Measurements from ENCODE around the gene CHST15.

Gene CHST15

DNA sequence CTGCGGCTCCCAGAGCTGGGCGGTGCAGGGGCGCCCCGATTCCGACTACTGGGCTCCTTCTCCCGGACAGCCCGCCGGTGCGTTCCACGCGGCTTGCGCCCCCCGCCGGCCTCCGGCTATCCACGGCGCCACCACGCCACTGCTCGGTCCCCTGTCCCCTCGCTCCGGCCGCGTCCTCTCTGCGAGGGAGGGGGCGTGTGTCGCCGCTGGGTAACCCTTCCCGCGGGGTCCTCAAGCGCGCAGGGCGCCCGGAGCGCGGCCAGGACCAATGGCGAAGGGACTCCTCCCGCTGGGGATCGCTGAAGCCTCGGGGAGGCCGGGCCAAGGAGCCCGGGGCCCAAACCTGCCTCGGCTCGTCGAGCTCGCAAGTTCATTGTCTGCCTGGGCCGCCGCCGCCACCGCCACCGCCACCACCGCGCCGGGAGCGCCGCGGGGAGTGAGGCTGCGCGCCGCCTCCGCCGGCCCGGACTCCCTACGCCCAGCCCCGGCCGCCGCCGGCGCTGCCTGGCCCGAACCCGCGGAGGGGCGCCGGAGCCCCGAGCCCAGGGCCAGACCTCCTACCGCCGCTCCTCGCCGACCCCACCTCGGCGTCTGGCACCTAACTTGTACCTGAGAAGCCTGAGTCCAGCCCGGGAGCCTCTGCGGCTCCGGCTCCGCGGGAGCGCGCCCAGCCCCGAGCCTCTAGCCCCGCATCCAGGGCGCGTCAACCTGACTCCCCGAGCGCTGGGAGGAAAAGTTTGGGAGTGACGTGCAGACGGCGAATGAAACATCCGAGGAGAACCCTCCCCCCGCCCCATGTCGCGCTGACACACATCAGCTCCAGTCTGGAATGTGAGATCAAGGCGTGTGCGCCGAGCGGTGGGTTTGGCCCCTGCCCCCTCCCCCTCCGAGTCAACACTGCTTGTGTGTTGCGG, at the start of gene CHST15:
CHST15 (minus strand) TSS at position 739 of the 914 bp plus-strand sequence. CDS start 47,386 bp downstream, outside the sequence.
- peak; percentile 19 for DNase-seq

GRCh38 chr10:124142960-124143359, 49.6 kb upstream of the CHST15 start:
- DNase-seq, result no peak

GRCh38 chr10:124142006-124142739, 48.8 kb upstream of the CHST15 start:
- no peak for DNase-seq

DNA sequence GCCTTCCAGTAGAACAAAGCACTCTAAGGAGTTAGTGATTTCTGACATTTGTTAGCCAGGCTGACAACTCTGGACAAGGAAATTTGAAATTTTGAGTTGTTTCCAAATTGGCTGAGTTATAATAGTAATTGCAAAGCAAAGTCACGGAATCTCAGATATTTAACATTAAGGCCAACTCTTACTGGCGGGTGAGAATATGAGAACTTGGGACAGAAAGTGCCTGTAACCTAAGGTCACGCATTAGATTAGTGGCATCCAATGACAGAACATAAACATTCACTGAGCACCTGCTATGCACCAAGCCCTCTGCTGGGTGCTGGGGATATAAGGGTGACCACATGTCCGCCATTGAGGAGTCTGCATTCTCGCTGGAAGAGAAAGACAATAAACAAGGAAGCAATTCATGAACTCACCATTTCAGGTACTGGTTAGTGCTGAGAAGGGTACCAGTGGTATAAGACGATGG, 45.5 kb upstream of the CHST15 start:
- DNase-seq, result no peak

DNA sequence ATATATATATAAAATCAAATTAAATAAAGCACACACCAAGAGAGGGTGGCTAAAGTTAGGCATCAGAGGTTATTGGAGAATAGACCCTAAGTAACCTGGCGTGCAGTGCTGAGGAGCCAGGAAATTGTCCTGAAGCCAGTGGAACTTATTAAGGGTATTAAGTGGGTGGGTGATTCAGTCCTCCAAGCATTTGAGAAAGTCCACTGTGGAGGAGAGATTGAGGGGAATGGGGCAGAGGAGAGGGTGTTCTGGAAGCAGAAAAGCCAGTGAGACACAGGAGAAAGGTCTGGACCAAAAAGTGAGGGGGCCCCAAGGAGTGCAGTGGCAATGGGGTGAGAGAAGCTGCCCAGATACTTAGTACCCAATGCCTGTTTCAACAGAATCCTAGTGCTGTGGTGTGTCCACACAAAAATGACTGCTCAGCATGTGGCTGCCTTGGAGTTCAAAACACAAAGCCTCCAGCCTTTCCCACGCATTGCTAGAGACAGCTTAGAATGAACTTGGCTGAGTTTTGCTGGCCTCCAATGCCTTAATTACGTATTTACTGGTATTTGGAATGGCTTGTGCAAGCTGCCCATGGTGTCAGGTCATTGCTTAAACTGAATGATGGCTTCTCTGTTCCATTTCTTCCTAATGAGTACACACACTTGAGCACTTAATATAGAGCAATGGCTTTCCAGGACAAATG, 44.9 kb upstream of the CHST15 start:
- DNase-seq, result no peak

DNA sequence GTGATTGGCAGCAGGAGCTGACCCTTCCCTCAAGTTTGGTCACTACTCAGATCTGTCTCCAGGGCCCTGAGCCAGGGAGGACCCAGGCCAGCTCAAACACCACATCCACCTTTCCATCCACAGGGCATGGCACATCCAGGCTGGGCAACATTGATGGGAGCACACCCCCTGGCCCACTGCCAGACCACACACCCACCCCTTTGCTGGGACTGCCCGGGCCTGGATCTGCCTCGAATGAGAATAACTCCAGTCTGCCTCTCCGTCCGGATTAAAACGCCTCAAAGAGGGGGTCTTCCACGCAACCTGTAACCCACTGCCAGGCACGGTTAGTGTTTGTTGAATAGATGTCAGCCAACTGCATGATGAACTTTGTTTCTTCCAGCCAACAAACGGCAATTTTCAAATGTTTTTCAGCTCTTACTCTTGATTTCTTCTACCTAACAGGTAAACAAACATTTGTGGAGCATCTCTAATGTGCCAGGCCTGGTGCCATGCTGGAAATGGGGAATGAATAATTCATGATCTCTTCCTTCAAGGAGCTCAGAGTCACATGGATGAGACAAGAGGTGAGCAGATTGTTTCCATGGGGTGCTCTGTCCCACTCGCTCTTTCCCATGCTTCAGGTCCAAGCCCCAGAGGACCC, 41.0 kb upstream of the CHST15 start:
- DNase-seq, result no peak

DNA sequence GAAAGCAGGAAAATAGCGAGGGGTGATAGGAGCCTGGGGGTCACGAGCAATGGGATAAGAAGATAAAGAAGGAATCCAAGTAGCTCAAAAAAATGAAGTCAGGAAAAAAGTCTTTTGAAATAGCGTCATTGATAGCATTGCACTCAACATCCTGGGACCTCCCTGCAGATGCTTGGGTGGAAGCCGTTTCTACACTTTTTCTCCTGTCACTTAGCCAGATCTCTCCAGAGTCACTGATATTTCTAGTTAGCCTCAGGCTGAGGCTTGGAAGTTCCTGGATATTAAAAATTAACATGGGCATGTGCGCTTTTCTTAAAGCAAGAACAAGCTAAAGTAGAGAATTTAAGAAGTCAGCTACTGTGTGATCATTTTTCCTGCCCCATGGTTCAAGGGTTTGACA, 39.5 kb upstream of the CHST15 start:
- DNase-seq, result no peak

DNA sequence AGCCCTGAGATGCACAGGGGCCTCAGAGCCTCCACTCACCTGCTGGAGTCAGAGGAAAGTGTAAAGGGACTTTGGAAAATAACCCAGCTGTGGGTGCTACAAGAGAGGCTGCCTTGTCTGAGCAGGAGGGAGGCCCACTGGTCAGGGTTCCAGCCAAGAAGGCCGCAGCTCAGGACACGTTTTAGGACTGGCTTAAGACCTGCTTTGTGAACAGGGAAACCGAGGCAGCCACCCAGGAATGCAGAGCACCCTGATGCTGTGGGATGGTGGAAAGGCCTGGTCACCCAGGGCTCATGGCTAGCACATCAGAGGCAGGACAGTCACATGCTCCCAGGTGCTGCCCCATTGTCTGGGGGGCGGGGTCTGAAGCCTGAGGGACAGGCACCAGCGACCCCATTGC, 38.9 kb upstream of the CHST15 start:
- DNase-seq, result no peak

DNA sequence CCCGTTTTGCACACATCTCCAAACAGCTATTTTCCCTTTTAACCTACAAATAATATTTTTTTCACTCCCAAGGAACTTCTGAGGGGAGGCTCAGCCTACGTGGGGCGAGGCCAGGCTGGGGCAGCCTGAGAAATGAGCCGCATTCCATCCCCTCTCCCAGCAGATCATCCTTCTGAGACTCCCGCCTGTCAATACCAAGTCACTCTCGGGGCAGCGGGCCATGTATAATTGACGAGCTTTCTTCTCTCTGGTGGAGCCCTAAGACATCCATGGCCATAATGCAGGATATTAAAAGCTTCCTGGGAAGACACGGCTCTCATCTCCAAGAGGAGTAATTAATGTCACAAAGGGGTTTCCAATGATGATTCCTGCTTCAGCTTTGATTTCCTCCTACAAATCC, 37.8 kb upstream of the CHST15 start:
- no peak for DNase-seq

DNA sequence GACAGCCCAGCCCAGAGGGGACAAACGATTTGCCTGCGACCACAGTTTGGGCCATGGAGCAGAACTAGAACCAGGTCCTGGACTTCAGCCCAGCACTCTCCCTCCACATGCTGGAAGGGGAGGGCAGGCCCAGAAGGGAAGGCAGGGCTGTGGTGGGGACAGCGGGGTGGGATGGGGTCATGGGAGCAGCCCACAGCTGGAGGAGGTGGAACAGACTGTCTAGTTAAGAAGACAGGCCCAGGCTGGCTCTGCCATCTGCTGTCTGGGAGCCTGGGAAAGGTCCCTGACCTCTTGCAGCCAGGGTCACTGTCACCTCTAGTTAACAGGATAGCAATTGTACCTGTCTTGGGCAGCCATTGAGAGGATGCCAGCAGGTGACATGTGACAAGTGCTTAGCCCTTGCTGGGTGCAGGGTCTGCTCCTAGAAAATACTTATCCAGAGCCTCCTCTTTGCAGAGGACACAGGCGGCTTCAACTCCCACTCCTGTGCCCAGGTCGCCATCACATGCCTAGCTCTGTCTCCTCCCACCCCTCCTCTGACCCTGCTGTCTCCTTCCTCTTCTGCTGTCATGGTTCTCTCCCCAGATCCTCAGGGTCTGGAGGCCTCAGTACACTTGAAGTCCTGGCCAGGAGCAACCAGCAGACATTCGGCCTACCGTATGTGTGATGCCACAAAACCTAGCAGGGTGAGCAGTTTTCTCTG, 37.0 kb upstream of the CHST15 start:
- DNase-seq, result no peak

DNA sequence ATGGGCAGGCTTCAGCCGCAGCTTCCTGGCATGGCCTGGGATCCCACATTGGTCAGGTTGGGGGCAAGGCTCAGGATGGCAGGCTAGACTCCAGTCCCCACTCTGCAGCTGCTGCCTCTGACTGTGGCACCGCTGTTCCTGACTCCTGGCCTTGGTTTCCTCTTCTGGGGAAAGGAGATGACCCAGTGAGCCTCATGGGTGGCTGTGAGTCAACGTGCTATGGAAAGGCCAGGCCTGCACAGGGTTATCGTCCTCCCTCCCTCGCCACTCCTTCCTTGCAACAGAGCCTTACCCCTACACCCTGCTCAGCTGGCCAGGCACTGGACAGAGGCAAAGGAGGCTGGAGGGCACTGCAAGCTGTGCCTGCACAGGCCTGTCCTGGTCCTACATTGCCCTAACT, 36.1 kb upstream of the CHST15 start:
- no peak for DNase-seq

GRCh38 chr10:124128811-124129145, 35.4 kb upstream of the CHST15 start:
- DNase-seq, result no peak

GRCh38 chr10:124127965-124128810, 34.8 kb upstream of the CHST15 start:
- DNase-seq, result no peak

GRCh38 chr10:124127563-124127962, 34.2 kb upstream of the CHST15 start:
- no peak for DNase-seq

DNA sequence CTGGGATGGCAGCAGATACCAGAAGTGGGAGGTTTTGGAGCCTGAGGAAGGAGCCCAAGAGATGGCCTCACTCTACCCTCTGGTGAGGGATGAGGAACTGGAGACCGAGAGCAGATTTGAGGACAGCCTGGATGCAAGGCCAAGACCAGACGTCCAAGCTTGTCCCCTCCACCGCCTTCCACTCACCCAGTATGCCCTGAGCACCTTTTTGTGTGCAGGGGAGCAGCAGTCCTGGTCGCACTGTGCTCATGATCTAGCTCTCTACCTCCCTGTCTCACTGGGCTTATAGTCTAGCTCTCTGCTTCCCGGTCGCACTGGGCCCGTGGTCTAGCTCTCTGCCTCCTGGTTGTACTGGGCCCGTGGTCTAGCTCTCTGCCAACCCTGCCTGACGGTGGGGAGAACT, 33.6 kb upstream of the CHST15 start:
- no peak for DNase-seq

DNA sequence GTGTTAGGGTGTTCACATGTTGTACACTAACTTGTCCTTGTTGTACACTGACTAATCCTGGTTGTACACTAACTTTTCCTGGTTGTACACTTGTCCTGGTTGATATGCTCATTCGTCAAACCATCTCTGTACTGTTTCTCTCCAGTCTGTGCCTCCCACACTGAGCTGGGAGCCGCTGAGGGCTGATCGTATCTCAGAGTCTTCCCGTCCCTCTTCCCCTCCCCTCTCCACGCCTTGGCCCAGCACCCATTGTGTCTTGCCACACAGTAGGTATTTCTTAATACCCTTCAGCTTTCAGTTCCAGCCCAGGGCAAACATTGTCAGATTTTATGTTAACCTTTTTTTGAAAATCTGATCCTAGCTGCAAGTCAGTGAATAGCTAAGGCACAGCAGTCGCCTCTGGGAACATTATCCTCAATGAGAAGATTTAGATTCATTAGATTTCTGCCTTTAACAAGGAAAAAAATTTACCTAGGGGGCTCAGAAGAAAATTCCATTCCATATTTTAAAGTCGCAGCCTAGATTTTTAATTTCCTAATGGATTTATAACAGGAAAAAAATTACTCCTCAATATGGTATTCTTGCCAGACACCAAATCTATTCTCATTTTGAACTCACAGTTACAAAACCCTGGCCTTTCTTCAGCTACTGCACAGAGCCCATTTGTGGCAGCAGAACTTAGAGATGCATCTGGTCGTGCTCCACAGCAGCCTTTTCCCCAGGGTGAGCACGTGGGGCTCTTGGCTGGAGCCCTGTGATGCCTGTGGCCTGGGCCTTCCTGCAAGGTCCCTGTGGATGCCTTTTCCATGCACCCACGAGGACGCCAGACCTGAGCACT, 33.0 kb upstream of the CHST15 start:
- DNase-seq, result no peak

GRCh38 chr10:124125305-124126116, 32.1 kb upstream of the CHST15 start:
- DNase-seq, result no peak

DNA sequence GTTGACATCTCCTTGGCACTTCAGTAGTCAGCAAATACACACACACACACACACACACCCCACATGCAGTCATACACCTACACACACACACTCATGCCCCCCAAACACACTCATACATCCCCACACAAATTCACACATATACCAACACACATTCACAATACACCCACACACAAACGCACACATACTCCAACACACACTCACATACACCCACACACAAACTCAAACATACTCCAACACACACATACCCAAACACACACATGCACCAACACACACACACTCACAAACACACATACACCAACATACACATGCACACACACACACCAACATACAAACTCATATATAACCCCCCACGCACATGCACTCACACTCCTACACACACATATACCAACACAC, 31.4 kb upstream of the CHST15 start:
- no peak for DNase-seq

DNA sequence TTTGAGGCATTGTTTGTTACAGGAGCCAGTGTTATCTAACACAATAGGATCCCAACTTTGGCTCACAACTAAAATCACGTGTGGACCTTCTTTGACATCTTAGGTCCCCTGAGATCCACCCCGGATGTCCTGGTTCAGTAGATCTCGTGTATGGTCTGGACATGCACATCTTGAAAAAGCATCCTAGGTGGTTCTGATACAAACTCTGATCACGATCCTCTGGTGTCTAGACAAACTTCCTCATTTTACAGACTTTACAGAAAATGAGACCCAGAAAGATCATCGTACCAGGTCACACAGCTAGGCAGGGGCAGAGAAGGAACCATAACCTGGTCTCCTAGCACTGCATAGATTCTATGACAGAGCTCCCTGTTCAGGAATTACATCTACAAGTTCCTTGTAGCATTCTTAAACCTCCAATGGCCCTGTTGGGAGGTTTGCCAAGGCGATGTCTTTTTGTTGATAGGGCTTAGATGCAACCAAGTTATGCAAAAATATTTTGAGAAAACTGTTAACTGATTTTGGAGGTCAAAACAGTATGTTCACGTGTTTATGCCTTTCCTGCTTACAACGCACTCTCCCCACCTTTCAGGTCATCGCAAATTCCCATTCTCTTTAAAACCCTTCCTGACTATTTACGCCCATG, 30.8 kb upstream of the CHST15 start:
- DNase-seq, result no peak
